HG02759 (cell line): ENCODE results near the gene KLHDC10.
"Not testable (repeated sequence)": the region's sequence is repeated elsewhere in the genome, so short reads cannot be mapped to it uniquely, and the experiment has no call there.

Experiments
- ATAC-seq: cut with Tn5 transposase; IDR thresholded peaks from one replicate; pipeline ENCODE4 v1.9.1; 2021; ENCODE audit warnings: mild to moderate bottlenecking, moderate library complexity; ENCODE audit not compliant: unreplicated experiment

KLHDC10 gene

GRCh38 chr7:130152493-130153210, 82.3 kb downstream of the KLHDC10 start:
- ATAC-seq = no peak

DNA sequence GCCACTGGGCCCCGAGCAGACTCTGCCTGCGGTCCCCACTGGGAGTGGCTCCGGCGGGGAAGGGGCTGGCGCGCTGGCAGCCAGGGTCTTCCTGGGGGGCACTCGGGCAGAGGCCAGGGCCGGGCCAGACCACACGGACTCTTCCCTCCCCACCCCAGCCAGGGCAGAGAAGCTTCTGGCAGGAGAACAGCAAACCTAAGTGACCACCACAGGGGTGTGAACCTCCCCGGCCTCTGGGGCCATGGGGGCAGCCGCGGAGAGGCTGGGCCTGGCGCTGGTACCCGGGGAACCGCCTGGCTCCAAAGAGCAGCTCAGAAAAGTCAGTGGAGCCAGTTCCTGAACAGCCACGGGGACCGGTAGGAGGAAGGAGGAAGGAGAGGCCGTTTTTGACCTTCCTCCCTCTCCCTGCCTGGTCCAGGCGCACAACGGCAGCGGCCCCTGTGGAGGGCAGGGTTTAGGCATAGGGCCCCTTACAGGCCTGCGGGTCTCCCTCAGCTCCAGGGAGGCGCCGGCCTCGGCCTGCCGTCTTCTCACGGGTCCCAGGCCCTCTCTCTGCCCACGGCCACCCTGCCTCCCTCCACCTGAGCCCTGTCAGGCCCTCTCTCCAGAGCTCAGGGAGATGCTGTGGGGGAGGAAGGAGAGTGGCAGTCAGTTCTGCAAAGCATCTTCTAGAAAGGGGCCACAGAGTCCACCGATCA, 83.0 kb downstream of the KLHDC10 start:
- ATAC-seq = no peak

DNA sequence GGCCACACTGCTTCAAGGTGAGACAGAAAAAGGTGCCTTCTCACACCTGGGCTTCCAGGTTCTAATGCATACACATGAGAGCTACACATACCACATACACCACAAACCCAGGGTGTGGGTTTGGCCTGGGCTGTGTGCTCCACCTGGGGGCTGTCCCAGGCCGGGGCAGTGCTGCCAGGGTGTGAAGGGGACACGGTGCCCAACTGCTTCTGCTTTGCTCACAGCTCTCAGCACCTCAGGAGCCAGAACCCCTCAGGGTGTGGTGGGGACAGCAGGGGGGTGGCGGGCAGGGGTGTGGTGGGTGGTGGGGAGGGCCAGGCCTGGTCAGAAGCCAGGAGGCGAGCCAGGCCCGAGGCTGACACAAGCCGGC, 83.8 kb downstream of the KLHDC10 start:
- ATAC-seq = no peak

GRCh38 chr7:130154501-130155317, 84.4 kb downstream of the KLHDC10 start:
- no peak for ATAC-seq

GRCh38 chr7:130156140-130156539, 85.8 kb downstream of the KLHDC10 start:
- no peak for ATAC-seq

GRCh38 chr7:130157700-130158099, 87.4 kb downstream of the KLHDC10 start:
- no peak for ATAC-seq

DNA sequence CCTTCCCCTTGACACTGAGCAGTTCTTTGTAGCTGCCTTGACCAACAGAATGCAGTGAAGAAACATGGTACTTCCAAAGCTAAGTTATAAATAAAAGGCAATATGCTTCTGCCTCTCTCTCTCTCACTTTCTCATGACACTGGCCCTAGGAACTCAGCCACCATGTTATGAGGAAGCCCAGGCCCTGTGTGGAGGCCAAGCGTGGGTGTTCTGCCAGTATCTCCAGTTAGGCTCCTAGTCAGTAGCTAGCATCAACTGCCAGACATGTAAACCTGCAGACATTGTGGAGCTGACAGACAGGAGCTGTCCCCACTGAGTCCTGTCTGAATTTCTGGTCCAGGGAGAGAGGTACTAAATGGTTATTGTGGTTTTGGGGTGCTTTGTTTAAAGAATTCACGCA, 89.7 kb downstream of the KLHDC10 start:
- ATAC-seq = no peak

DNA sequence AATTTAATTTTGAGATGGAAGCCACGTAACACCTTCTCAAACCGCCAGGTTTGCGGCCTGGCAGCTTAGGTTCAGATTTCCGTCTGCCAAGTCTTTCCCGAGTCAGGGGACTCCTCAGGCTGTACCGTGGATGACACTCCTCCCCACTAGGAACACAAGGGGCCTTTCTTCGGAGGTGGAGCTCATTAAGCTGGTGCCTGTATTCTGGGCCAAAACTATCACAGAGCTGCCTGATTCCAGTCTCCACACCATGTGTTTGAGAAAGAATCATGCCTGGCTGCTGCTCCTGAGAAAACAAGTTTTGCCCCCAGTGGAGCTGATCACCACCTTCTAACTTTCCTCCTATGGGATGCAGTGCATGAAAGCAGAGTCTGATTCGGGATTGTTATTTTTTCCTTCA, 90.1 kb downstream of the KLHDC10 start:
- no peak for ATAC-seq

DNA sequence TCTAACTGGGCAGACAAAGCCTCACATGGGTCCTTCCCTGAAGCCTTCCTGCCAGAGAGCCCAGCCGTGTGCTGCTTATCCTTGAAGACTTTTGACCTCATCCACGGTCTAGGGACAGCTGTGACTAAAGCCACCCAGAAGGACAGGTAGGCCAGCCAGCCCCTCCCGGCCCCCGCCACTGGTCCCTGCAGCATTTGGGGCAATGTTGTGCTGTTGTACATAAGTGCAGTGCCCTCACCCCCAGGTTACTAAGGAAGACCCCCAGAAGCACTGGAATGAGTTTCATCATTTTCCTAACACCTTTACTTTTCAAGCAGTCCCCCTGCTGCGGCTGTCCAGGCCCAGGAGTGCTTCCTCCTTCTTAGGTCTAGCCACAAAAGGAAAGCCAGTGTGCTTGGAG, 91.9 kb downstream of the KLHDC10 start:
- no peak for ATAC-seq

DNA sequence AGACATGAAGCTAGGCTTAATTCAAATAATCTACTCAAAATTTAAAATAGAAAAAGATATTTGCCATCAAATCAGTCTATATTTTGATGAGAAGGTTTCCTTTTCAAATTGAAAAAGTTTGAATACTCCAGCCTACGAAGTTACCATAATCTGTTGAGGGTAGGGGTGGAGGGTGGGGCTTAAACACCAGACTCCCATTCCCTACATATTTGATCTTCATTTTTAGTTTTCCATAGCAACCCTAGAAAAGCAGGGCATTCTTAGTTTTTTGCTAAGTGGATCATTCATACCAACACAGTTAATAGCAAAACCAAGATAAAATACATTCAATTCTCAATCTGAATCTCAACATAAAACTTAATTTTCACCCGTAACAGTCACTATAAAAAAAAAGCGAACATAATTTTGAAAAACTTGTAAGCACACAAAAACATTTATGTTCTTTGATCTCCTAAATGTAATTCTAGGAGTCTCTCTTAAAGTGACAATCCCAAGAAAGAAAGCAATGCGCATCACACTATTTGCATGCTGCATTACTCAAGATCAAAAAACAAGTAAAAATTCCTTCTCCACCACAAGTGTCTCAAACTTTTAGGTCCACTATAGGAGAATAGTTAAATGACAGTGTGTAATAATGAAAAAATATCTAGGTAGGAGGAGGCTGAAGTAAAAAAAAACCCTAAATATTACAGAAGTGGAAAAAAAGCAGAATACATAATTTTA, 104.1 kb downstream of the KLHDC10 start:
- ATAC-seq = no peak

DNA sequence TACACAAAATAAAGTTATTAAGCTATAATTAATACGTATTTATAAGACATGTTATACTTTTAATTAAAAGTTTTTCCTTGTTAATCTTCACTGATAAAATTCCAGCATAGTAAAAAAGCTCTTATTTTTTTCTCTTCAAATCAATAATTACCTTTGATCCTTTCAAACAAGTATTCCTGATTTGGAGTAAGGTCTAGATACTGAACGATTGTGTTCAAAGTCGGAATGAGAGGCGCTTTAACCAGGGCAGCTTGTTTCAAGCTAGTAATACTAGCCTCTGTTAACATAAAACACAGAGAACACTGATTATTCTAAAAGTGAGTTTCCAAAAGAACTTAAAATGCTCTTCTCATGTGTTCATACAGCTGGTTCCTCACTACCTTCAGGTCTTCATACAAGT, 107.9 kb downstream of the KLHDC10 start:
- ATAC-seq = no peak

DNA sequence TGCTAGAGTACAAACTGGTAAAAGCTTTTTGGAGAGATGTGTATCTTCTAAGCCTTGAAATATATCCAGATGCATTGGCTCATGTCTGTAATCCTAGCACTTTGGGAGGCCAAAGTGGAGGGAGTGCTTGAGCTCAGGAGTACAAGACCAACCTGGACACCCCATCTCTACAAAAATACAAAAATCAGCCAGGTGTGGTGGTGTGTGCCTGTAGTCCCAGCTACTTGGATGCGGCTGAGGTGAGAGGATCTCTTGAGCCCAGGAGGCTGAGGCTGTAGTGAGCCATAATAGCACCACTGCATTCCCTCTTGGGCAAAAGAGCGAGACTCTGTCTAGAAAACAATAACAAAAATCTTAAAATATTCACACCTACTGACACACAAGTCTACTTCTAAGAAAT, 109.3 kb downstream of the KLHDC10 start:
- no peak for ATAC-seq

- no peak for ATAC-seq
Observed at GRCh38 chr7:130180571-130181262, 110.4 kb downstream of the KLHDC10 start.

GRCh38 chr7:130181263-130181605, 110.9 kb downstream of the KLHDC10 start:
- ATAC-seq = no peak

- no peak for ATAC-seq
Observed at GRCh38 chr7:130182990-130183389, 112.7 kb downstream of the KLHDC10 start.

DNA sequence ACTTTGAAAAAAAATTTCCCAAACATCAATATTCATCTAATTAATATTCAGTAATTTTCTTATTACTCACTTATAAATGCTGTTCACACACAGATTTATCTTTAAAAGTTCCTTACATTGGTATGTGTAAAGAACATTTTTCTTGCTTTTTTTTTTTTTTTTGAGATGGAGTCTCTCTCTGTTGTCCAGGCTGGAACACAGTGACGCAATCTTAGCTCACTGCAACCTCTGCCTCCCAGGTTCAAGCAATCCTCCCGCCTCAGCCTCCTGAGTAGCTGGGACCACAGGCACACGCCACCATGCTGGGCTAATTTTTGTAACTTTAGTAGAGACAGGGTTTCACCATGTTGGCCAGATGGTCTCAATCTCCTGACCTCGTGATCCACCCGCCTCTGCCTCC, 114.0 kb downstream of the KLHDC10 start:
- not testable (repeated sequence) for ATAC-seq
